DOHH2 (cell line): Measurements from ENCODE around the gene SIK2.

Experiments used
- EZH2phosphoT487 ChIP-seq: fragments of 200-600 bp; sonication (generic); IDR thresholded peaks from 2 replicates; pipeline ENCODE4 v1.6.1; 2017; ENCODE audit warnings: borderline replicate concordance, mild to moderate bottlenecking, antibody characterized with exemption, low read length, moderate library complexity, mixed read lengths
- TF ChIP-seq, protein P1 (sequence below): fragments of 200-600 bp; sonication (generic); IDR thresholded peaks from one replicate; pipeline ENCODE4 v1.5.1; 2014; ENCODE audit warnings: antibody characterized with exemption, mild to moderate bottlenecking, low read depth, low read length; ENCODE audit not compliant: poor library complexity, severe bottlenecking

DNA sequence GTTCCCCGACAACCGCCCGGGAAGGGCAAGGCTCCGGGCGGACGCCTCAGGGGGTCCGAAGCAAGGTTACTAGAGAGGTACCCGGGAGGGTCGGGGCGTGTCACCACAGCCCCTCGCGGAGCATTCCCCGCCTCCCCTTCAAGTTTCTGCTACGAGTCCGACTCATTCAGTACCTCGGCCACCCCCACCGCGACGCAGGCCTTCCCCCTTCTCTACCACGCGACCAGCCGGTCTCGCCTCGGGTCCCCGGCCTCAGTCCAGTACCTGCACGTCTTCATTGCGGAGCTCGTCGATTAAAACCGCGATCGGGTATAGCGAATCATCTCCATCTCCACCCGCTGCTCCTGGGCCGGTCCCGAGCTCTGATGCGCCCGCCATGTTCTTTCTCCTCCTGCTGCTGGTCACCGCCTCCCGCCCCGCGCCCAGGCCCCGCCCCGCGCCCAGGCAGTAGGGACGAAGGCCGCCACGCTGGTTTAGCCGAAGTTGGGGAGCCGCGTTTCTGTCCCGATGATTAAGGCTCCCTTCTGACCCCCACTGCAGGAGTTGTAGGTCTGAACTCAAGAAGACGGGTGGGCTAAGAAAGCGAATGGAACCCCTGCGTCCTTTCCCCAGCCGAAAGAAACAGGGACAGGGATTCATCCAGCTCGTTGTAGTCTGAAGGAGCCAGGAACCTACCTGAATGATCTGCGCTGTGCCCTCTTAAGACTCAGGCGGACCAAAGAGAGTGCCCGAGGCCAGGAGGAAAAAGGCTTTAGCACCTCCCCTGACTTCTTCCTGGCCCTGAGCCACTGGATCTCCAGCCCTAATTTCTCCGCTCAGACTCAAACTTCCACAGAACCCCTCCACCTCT, 164.0 kb downstream of the SIK2 start, which contains the start of gene PPP2R1B:
- TF ChIP-seq, protein P1, sequence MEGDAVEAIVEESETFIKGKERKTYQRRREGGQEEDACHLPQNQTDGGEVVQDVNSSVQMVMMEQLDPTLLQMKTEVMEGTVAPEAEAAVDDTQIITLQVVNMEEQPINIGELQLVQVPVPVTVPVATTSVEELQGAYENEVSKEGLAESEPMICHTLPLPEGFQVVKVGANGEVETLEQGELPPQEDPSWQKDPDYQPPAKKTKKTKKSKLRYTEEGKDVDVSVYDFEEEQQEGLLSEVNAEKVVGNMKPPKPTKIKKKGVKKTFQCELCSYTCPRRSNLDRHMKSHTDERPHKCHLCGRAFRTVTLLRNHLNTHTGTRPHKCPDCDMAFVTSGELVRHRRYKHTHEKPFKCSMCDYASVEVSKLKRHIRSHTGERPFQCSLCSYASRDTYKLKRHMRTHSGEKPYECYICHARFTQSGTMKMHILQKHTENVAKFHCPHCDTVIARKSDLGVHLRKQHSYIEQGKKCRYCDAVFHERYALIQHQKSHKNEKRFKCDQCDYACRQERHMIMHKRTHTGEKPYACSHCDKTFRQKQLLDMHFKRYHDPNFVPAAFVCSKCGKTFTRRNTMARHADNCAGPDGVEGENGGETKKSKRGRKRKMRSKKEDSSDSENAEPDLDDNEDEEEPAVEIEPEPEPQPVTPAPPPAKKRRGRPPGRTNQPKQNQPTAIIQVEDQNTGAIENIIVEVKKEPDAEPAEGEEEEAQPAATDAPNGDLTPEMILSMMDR = no peak
- no peak for TF ChIP-seq EZH2phosphoT487
